Regular cardiac myocyte (primary cell): ENCODE data around the gene TCEAL4. TPM values are rescaled to one million over a fixed set of nuclear protein-coding genes. Genes with fewer than 3 reads are reported as not detected.

Experiments used
- total RNA-seq: library from RNA; depleted of rRNA; stranded (reverse); fragments of >200 nt; gene quantifications from 2 replicates; pipeline ENCODE4 v1.2.3, GENCODE V29; 2014

Gene TCEAL4
- total RNA-seq = 40.6 and 58.9 TPM in 2 replicates

DNA sequence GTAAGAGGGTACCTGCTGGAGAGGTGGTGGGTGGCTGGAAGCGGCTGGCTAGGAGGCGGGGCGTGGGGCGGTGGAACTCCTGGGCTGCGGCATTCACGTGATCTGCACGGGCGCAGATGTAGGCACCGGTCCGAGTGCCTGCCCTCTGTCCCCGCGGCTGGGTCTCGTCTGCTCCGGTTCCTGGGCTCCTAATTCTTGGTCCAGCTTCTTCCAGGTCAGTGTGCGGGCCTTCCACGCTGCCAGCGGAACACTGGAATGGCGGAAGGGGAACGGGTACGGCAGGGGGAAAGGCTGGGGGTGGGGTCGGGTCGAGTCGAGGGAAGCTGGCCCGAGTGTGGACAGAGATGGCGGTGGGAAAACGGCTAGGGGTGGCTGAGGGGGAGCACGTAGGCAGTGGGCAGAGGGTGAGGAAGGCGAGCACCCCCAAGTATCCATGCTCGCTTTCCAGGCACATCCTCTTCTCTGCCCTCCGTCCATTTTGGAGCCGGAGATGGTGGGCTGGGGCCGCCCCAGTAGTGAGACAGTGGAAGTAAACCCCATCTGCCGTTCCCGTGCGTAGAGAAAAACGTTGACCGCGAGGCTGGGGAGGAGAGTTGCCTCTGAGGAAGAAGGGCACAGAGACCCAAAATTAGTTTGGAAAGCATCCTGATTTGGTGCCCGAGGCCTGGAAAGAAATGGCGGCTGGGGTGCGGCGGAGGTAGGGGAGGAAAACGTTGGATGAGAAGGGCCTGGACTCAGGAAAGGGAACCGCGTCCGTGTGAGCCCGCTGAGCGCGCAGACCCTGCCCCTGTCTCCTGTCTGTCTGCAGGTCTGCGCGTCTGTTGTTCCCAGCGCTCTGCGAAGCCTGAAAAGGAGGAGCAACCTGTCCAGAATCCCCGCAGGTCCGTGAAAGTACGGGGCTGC, at the start of gene TCEAL4:
Gene TCEAL4 (plus strand): TSS at position 105 of the 903 bp plus-strand sequence. CDS start 1,161 bp downstream, outside the sequence.

GRCh38 chrX:103607364-103608305, 22.3 kb downstream of the TCEAL4 start, which contains the start of gene TCEAL3:
Gene TCEAL3, plus strand, starts transcription at chrX:103607963. Its CDS starts 1,102 bp downstream, at chrX:103609065.

GRCh38 chrX:103628386-103629317, 43.3 kb downstream of the TCEAL4 start, which contains the start of gene TCEAL1:
Gene TCEAL1, plus strand, starts transcription at chrX:103628975. Its CDS starts 942 bp downstream, at chrX:103629917.

Other genes starting within 250 kb of the TCEAL4 start
- gene TCEAL9, start 229.0 kb upstream of the TCEAL4 start, total RNA-seq = 154 and 159 TPM in 2 replicates
- gene BEX3, start 209.0 kb upstream of the TCEAL4 start, total RNA-seq = 284 and 308 TPM in 2 replicates
- gene RAB40A, start 66.0 kb upstream of the TCEAL4 start, total RNA-seq = 0.19 and 0.28 TPM in 2 replicates
- 14.9 and 19.9 TPM in 2 replicates for gene TCEAL3, start 22.4 kb downstream of the TCEAL4 start, total RNA-seq
- 16.9 and 28.5 TPM in 2 replicates for gene TCEAL1, start 43.5 kb downstream of the TCEAL4 start, total RNA-seq
- 1,079 and 1,122 TPM in 2 replicates for gene MORF4L2, start 101.2 kb downstream of the TCEAL4 start, total RNA-seq
- gene TMEM31, start 125.4 kb downstream of the TCEAL4 start, total RNA-seq = not detected in 2 replicates
- under 0.01 and 0.28 TPM in 2 replicates for gene PLP1, start 191.3 kb downstream of the TCEAL4 start, total RNA-seq
- 0.96 and 2.0 TPM in 2 replicates for gene RAB9B, start 246.7 kb downstream of the TCEAL4 start, total RNA-seq